Neural cell (in vitro differentiated cells): ENCODE data around the gene NFKBIA. TPM values are rescaled to one million over a fixed set of nuclear protein-coding genes. Genes with fewer than 3 reads are reported as not detected.
"Not testable (repeated sequence)": the region's sequence is repeated elsewhere in the genome, so short reads cannot be mapped to it uniquely, and the experiment has no call there.

ENCODE experiments used
- H2AFZ ChIP-seq: fragments of 200-600, 300-800 bp; sonication (generic), shearing (Covaris generic); 2 replicates; pipeline ENCODE4 v1.6.0; 2014; ENCODE audit warnings: low read depth, mild to moderate bottlenecking, antibody characterized with exemption, low read length, moderate library complexity
- H3F3A ChIP-seq: fragments of 200-600 bp; shearing (Covaris generic); 2 replicates; pipeline ENCODE4 v1.6.1; 2016; ENCODE audit warnings: mild to moderate bottlenecking, moderate library complexity, mixed read lengths, antibody characterized with exemption, low read length; ENCODE audit not compliant: insufficient read depth, poor library complexity, severe bottlenecking
- H3K27ac ChIP-seq: fragments of 200-600, 300-800 bp; sonication (generic), shearing (Covaris generic); 2 replicates; pipeline ENCODE4 v1.5.1; 2014; ENCODE audit warnings: mild to moderate bottlenecking, low read length, moderate library complexity
- H3K27me3 ChIP-seq: fragments of 300-800, 200-600 bp; sonication (generic), shearing (Covaris generic); 2 replicates; pipeline ENCODE4 v1.6.0; 2014; ENCODE audit warnings: mild to moderate bottlenecking, low read depth, low read length, moderate library complexity; ENCODE audit not compliant: insufficient read depth
- H3K36me3 ChIP-seq: fragments of 300-800, 200-600 bp; sonication (generic), shearing (Covaris generic); 2 replicates; pipeline ENCODE4 v1.5.1; 2014; ENCODE audit warnings: mild to moderate bottlenecking, antibody characterized with exemption, low read length, moderate library complexity; ENCODE audit not compliant: insufficient read depth
- H3K4me2 ChIP-seq: fragments of 300-800, 200-600 bp; sonication (generic), shearing (Covaris generic); 2 replicates; pipeline ENCODE4 v1.6.0; 2014; ENCODE audit warnings: mild to moderate bottlenecking, low read length
- H3K4me3 ChIP-seq: fragments of 300-800, 200-600 bp; sonication (generic), shearing (Covaris generic); 2 replicates; pipeline ENCODE4 v1.5.1; 2014; ENCODE audit warnings: mild to moderate bottlenecking, low read length, moderate library complexity
- H3K79me2 ChIP-seq: fragments of 200-600 bp; shearing (Covaris generic); replicated peaks from 2 replicates; pipeline ENCODE4 v1.6.0; 2014; ENCODE audit warnings: mild to moderate bottlenecking, low read length, moderate library complexity; ENCODE audit not compliant: insufficient read depth
- H3K9ac ChIP-seq: fragments of 300-800, 200-600 bp; sonication (generic), shearing (Covaris generic); 2 replicates; pipeline ENCODE4 v1.6.1; 2016; ENCODE audit warnings: mild to moderate bottlenecking, low read length, mixed read lengths
- H3K9me2 ChIP-seq: fragments of 200-600 bp; shearing (Covaris generic); 2 replicates; pipeline ENCODE4 v1.6.1; 2016; ENCODE audit warnings: mild to moderate bottlenecking, low read length, mixed read lengths; ENCODE audit not compliant: insufficient read depth
- H3K9me3 ChIP-seq: fragments of 200-600, 300-800 bp; sonication (generic), shearing (Covaris generic); 2 replicates; pipeline ENCODE4 v1.6.1; 2016; ENCODE audit warnings: mild to moderate bottlenecking, mixed run types, low read length, moderate library complexity, mixed read lengths
- H4K20me1 ChIP-seq: fragments of 200-600 bp; shearing (Covaris generic); 2 replicates; pipeline ENCODE4 v1.6.1; 2016; ENCODE audit warnings: mild to moderate bottlenecking, mixed run types; ENCODE audit not compliant: insufficient read depth
- EP300 ChIP-seq: fragments of 450-650 bp; conservative IDR thresholded peaks from 2 replicates; pipeline ENCODE4 v1.6.1; 2014; ENCODE audit warnings: antibody characterized with exemption, mild to moderate bottlenecking, moderate library complexity; ENCODE audit not compliant: poor library complexity, severe bottlenecking
- EZH2 ChIP-seq: fragments of 200-600, 300-800 bp; shearing (Covaris generic), sonication (generic); IDR thresholded peaks from 2 replicates; pipeline ENCODE4 v1.6.1; 2014; ENCODE audit warnings: antibody characterized with exemption, low read length, borderline replicate concordance, mild to moderate bottlenecking; ENCODE audit not compliant: insufficient read depth, poor library complexity, severe bottlenecking
- MXI1 ChIP-seq: fragments of 450-650 bp; conservative IDR thresholded peaks from 2 replicates; pipeline ENCODE4 v1.6.1; 2014; ENCODE audit warnings: antibody characterized with exemption, mild to moderate bottlenecking; ENCODE audit not compliant: poor library complexity, severe bottlenecking
- POLR2AphosphoS5 ChIP-seq: IDR thresholded peaks from 2 replicates; pipeline ENCODE4 v1.6.1; 2012
- RAD21 ChIP-seq: fragments of 450-650 bp; conservative IDR thresholded peaks from 2 replicates; pipeline ENCODE4 v1.6.1; 2014; ENCODE audit warnings: antibody characterized with exemption, mild to moderate bottlenecking, moderate library complexity
- SMC3 ChIP-seq: fragments of 450-650 bp; conservative IDR thresholded peaks from 2 replicates; pipeline ENCODE4 v1.6.1; 2014; ENCODE audit warnings: antibody characterized with exemption, mild to moderate bottlenecking, moderate library complexity; ENCODE audit not compliant: poor library complexity
- TAF1 ChIP-seq: IDR thresholded peaks from 2 replicates; pipeline ENCODE4 v1.6.1; 2012; ENCODE audit warnings: low read depth
- polyA plus RNA-seq: library from polyadenylated mRNA; depleted of rRNA; stranded (reverse); fragments of >200 nt; gene quantifications from 2 replicates; pipeline ENCODE4 v1.2.3, GENCODE V29; 2014
- TF ChIP-seq, protein P1 (sequence below): fragments of 450-650 bp; IDR thresholded peaks from 2 replicates; pipeline ENCODE4 v1.5.1; 2014; ENCODE audit warnings: antibody characterized with exemption, mild to moderate bottlenecking, moderate library complexity; ENCODE audit not compliant: poor library complexity, severe bottlenecking
- TF ChIP-seq, protein P2 (sequence below): IDR thresholded peaks from 2 replicates; pipeline ENCODE4 v1.6.1; 2012; ENCODE audit warnings: borderline replicate concordance

Gene NFKBIA
- polyA plus RNA-seq, 1 donor from 2014 or later: 48.8 TPM

DNA sequence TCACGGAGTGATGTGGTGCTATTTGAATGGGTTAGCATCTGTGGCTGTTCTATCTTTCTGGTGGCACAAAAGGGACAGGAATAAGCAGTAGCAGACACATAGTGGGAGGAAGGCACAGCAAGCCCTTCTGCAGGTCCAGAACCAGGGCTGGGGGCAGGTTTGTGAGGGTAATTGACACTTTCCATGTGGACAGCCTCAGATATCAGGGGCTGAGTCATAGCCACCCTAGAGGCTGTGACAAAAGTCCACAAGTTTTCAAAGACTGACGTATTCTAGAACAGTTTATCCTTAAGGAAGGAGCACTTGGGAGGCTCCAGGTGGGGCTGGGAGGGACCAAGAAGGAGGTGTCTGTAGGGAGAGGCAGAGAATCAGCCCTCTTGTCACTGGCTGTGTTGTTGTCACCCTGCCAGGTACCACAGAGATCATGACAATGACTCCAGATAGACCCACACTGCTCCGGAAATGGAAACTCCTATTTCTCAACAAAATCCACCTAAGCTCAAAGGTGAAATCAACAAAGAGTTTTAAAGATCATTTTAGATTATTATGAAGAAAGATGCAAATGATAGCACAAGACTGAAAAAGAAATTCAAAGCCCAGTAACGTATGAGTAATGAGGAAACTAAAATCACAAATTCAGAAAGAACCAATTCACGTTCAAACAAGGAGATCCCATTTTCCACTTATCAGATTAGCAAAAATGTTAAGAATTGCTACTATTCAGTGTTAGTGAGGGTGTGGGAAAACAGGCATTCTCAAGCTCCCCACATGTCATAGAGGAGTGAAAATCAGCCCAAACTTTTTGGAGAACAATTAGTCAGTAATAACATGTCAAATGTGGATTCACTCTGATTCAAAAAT, 48.3 kb downstream of the NFKBIA start:
- TF ChIP-seq, protein P1, sequence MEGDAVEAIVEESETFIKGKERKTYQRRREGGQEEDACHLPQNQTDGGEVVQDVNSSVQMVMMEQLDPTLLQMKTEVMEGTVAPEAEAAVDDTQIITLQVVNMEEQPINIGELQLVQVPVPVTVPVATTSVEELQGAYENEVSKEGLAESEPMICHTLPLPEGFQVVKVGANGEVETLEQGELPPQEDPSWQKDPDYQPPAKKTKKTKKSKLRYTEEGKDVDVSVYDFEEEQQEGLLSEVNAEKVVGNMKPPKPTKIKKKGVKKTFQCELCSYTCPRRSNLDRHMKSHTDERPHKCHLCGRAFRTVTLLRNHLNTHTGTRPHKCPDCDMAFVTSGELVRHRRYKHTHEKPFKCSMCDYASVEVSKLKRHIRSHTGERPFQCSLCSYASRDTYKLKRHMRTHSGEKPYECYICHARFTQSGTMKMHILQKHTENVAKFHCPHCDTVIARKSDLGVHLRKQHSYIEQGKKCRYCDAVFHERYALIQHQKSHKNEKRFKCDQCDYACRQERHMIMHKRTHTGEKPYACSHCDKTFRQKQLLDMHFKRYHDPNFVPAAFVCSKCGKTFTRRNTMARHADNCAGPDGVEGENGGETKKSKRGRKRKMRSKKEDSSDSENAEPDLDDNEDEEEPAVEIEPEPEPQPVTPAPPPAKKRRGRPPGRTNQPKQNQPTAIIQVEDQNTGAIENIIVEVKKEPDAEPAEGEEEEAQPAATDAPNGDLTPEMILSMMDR: no peak
- H3K79me2 ChIP-seq: no peaks in the 10 kb centered on the region
- no peaks in the 10 kb centered on the region for H3K9me2 ChIP-seq
- H3F3A ChIP-seq: no peaks in the 10 kb centered on the region
- H3K9ac ChIP-seq: no peak overlapping the region
- H4K20me1 ChIP-seq: no peaks in the 10 kb centered on the region
- H3K36me3 ChIP-seq: no peaks in the 10 kb centered on the region
- H3K27ac ChIP-seq: no peak overlapping the region
- H3K4me3 ChIP-seq: no peak overlapping the region
- no peaks in the 10 kb centered on the region for H3K9me3 ChIP-seq
- H2AFZ ChIP-seq: no peak overlapping the region
- no peaks in the 10 kb centered on the region for H3K27me3 ChIP-seq
- no peak overlapping the region for H3K4me2 ChIP-seq

DNA sequence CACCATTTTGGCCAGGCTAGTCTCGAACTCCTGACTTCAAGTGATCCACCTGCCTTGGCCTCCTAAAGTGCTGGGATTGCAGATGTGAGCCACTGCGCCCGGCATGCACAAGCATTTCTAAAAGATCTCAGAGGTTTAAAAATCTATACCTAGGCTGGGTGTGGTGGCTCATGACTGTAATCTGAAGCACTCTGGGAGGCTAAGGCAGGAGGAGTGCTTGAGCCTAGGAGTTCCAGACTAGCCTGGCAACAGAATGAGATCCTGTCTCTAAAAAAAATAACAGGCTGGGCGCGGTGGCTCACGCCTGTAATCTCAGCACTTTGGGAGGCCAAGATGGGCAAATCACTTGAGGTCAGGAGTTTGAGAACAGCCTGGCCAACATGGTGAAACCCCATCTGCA, 49.3 kb downstream of the NFKBIA start:
- H2AFZ ChIP-seq, H3K79me2 ChIP-seq, H3K36me3 ChIP-seq, H3K27ac ChIP-seq, H3K27me3 ChIP-seq, H3K9me2 ChIP-seq, H3K4me3 ChIP-seq, H3K4me2 ChIP-seq, H3K9ac ChIP-seq, H3F3A ChIP-seq, H4K20me1 ChIP-seq, H3K9me3 ChIP-seq: not testable (repeated sequence)

DNA sequence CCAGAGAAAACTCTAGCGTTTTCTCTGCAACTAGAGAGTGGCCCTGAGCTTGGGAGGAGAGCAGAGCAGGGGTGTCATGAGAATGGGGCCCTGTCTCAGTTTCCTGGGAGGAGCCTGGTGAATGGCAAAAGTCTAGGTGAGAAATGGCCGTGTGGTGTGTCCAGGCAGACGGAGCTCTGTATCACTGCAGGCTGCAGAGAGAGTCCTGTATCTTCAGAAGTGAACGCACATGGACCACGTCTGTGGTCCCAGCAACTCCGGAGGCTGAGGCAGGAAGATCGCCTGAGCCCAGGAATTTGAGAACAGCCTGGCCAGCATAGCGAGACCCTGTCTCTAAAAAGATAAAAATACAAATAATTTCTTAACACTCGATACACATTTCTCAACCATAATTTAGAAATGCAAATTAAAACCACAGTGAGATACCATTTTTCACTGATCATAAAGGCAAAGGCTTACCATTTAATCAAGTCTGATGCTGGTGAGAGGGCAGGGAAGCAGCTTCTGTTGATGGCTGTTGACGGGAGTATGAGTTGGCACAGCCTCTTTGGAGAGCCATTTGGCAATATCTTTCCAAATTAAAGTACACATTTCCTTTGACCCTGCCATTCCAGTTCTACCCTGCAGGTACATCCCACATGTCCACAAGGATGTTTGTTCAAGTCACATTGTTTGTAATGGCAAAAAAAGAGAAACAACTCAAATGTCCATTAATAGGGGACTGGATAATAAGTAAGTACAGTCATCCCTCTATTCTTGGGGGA, 51.0 kb downstream of the NFKBIA start:
- no peaks in the 10 kb centered on the region for H3K9me3 ChIP-seq
- no peaks in the 10 kb centered on the region for H4K20me1 ChIP-seq
- H3K4me3 ChIP-seq: no peak overlapping the region
- H3K9ac ChIP-seq: no peak overlapping the region
- no peak overlapping the region for H3K27ac ChIP-seq
- H3K79me2 ChIP-seq: no peaks in the 10 kb centered on the region
- H3K36me3 ChIP-seq: no peaks in the 10 kb centered on the region
- TF ChIP-seq TAF1 (no peak), SMC3 (no peak), RAD21 (no peak), MXI1 (no peak), EP300 (no peak), POLR2AphosphoS5 (no peak), EZH2 (no peak)
- TF ChIP-seq, protein P2, sequence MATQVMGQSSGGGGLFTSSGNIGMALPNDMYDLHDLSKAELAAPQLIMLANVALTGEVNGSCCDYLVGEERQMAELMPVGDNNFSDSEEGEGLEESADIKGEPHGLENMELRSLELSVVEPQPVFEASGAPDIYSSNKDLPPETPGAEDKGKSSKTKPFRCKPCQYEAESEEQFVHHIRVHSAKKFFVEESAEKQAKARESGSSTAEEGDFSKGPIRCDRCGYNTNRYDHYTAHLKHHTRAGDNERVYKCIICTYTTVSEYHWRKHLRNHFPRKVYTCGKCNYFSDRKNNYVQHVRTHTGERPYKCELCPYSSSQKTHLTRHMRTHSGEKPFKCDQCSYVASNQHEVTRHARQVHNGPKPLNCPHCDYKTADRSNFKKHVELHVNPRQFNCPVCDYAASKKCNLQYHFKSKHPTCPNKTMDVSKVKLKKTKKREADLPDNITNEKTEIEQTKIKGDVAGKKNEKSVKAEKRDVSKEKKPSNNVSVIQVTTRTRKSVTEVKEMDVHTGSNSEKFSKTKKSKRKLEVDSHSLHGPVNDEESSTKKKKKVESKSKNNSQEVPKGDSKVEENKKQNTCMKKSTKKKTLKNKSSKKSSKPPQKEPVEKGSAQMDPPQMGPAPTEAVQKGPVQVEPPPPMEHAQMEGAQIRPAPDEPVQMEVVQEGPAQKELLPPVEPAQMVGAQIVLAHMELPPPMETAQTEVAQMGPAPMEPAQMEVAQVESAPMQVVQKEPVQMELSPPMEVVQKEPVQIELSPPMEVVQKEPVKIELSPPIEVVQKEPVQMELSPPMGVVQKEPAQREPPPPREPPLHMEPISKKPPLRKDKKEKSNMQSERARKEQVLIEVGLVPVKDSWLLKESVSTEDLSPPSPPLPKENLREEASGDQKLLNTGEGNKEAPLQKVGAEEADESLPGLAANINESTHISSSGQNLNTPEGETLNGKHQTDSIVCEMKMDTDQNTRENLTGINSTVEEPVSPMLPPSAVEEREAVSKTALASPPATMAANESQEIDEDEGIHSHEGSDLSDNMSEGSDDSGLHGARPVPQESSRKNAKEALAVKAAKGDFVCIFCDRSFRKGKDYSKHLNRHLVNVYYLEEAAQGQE: no peak
- TF ChIP-seq, protein P1: no peak
- no peaks in the 10 kb centered on the region for H3K9me2 ChIP-seq
- no peaks in the 10 kb centered on the region for H3K27me3 ChIP-seq
- no peak overlapping the region for H2AFZ ChIP-seq
- no peak overlapping the region for H3K4me2 ChIP-seq
- no peaks in the 10 kb centered on the region for H3F3A ChIP-seq
